SW480 (cell line): ENCODE results near the gene WRAP53.

Experiments
- DNase-seq: peaks from one replicate; pipeline ENCODE4 v3.0.0-alpha.2; 2016; ENCODE audit warnings: low spot score

Gene WRAP53

DNA sequence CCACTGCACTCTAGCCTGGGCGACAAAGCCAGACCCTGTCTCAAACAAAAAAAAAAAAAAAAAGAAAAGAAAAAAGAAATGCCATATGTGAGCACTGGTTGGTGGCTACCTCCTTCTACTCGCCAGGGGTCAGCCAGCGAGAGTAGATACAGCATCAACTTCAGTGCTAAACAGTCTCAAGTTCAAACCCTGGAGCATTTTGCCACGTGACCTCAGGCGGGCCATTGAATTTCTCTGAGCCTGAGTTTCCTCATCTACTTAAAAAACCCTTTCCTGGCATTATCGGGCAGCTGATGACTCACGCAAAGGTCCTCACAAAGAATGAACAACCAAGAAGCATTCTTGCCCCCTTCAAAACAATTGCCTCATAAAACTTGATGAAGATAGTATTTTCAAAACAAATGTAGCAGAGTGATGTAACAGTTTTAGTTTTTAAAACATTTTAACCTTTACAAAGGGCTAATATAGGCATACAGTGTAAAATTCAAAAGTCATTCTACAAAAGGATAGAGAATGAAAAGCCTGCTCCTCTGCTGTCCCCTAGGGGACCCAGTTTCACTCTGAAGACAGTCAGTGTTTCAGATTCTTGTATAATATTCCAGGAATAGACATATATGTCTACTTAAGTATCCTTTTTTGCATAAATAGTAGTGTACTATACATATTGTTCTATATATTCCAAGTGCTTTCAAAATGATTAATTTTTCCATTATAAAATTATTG, 57.6 kb downstream of the WRAP53 start:
- DNase-seq: peak; percentile 37

GRCh38 chr17:7747635-7748071, 59.4 kb downstream of the WRAP53 start:
- DNase-seq: no peak

GRCh38 chr17:7748076-7748775, 59.9 kb downstream of the WRAP53 start:
- DNase-seq: no peak

DNA sequence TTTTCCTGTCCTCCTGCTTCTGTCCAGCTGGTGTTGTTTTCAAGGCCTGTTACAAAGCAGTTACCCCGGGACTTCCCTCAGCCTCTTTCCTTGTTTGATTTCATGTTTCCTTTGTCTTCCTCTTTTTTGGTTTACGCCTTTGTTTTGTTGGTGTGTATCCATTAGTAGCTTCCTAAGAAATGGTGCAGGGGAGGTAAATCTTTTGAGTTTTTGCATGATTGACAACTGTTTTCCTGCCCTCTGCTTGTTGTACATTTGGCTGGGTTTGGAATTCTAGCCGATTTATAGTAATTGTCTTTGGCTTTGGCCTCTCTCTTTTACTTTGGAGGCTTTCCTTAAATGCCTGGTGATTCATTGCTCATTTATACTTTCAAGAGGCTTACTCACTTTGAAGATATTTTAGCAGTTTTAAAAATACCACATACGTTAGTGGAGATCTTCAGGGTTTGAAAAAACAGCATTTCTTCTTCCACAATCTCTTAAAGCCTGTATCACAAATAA, 62.1 kb downstream of the WRAP53 start:
- peak; percentile 39 for DNase-seq
